DMS53 treated with DMSO at 0.1 percent for 48 hours (cell line): ENCODE measurements around the gene AOPEP.

ENCODE experiments used
- DNase-seq: peaks from one replicate; lab custom pipeline; 2025; ENCODE audit not compliant: unreplicated experiment; lab: John Stamatoyannopoulos, UW

AOPEP gene

GRCh38 chr9:95088421-95089161 is 362.1 kb downstream of the AOPEP start:
- DNase-seq, result no peak

GRCh38 chr9:95089257-95090022 is 362.9 kb downstream of the AOPEP start:
- no peak for DNase-seq

GRCh38 chr9:95090023-95090791 is 363.7 kb downstream of the AOPEP start:
- no peak for DNase-seq

GRCh38 chr9:95090871-95091577 is 364.5 kb downstream of the AOPEP start:
- DNase-seq, result no peak

- no peak for DNase-seq
Observed at GRCh38 chr9:95091601-95092261, 365.2 kb downstream of the AOPEP start.

DNA sequence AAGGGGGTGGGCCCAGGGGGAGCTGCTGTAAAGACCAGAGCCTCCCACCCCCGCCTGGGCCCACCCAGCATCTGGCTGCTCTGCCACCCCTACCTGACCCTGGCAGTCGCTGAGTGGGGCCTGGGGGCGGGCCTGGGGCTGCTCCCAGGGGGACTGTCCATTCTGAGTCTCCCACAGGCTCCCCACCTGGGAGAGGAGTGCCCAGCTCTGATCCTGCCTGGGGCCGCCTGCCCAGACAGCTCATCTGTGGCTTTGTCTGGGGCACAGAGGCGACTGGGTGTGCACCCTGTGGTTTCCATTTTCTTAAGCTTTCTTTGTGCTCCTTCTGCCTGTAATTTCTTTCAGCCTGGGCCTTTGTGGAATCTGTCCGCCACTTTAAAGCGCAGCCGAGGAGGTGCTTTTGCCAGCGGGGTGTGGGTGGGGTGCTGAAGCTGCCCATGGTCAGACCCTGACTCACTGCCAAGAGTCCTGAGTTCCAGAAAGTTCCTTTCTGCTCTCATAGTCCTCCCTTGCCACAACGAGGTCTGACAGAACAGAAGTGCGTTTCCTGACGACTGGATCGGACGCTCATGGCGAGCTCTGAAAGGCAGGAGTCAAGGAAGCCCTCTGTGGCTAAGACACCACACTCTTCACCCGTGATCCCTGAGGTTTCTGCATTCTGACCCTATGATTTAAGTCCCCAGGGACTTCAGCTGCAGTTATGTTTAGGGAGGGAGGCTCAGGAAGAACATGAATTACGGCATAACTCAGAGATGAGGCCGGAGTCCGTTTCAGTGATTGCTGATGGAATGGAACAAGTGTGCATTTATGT is 366.0 kb downstream of the AOPEP start:
- no peak for DNase-seq

- no peak for DNase-seq
Observed at GRCh38 chr9:95093586-95093985, 367.1 kb downstream of the AOPEP start.

GRCh38 chr9:95094002-95094401 is 367.5 kb downstream of the AOPEP start:
- no peak for DNase-seq

DNA sequence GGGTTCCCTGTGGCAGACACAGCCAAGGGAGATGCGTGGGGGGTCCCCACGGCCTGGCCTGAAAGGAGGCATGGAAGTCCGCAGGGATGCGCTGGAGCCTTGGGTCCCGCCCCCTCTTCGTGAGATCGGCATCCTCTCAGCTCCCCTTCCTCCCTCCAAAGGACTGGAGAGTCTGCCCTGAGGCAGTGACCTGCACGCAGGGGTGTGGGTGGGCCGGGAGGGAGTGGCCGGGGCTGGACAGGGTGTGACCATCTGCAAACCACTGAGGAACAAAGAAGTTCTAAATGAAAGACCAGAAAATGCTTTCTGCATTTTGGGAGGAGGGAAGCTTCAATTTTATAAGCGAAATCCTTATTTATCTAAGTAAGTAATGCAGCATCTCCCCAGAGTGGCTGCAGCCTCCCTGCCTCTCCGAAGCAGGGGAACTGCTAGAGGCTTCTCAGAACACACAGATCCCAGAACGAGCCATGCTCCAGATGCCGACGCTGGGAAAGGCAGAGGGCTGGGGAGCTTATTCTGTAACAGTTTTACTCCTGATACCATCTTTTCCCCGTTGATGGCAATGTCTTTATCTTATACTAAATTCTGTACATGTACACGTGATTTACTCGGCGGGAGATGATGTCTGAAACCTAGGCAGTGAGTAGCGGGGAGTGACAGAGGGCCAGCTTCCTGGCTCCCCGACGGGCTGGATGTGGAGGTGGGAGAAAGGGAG is 369.3 kb downstream of the AOPEP start:
- DNase-seq, result no peak

DNA sequence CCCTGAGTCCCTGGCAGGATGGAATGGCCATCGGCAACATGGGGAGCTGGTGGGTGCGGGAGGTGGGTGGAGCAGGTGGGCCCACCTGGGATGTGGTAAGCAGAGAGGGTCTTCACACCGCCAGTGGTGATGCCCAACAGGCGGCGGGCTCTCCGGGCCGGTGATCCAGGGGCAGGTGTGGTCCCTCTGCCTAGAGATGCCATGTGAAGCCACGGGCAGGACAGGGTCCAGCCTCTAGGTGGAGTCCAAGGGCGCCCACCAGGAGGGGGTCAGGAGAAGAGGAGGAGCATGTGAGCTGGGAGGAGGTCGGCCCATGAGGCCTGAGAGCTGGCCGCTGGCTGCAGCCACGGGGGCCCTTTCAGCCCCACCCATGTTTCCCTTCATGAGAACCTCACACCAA is 369.9 kb downstream of the AOPEP start:
- no peak for DNase-seq

- DNase-seq, result no peak
Observed at GRCh38 chr9:95096807-95097206, 370.3 kb downstream of the AOPEP start.

GRCh38 chr9:95097279-95097678 is 370.8 kb downstream of the AOPEP start:
- DNase-seq, result no peak

- no peak for DNase-seq
Observed at GRCh38 chr9:95098391-95098921, 372.0 kb downstream of the AOPEP start.

DNA sequence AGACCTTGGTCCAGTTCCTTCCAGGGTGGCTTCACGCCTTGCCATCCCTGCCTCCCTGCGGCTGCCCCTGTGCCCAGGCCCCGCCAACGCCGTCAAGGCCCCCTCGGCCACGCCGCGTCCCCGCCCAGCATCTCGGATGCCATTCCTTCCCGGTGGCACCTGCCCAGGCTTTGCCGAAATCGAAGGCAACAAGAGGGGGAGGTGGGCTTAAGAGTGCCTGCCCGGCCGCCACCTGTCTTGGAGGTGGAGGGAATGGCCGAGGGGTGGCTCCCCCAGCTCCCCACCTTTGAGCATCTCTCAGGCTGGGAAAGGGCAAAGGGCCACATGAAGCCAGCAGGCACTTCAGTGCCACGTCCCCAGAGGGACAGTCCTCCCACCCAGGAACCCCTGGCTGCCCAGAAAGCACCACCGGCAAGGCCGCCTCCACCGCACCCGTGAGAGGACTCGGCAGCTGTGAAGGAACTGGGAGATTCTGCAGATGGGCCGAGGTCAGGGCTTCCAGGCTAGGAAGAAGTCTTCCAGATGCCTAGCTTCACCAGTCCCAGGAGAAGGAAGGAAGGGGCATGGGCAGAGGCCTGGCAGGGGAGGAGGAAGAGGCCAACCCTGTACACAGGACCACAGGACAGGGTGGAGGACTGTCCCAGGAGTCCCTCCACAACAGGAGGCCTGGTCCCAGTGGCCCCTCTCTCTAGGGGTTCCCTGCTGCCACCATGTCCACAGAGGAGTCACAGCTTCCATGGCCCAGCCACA is 373.0 kb downstream of the AOPEP start:
- no peak for DNase-seq

DNA sequence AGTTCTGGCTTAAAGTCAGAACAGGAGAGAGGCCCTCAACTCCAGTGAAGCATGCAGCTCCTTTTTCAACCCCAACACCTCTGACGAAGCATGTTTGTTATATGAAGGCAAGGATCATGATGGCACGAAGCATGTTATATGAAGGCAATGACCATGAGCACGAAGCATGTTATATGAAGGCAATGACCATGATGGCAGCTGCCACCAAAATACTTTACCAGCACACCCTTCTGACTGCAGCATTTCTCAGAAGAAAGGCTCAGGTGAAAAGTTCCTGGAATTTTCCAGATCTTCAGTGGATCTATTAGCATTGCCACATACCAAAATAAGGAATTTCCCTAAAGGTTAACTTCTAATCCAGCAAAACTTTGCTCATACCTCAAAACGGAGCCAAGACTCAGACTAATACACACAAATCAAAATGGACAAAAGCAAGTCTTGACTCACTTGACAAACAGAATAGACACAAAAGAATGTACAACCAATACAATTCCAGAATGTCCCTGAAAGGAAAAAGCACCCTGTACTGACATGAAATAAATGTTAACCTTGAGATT is 373.6 kb downstream of the AOPEP start:
- no peak for DNase-seq

DNA sequence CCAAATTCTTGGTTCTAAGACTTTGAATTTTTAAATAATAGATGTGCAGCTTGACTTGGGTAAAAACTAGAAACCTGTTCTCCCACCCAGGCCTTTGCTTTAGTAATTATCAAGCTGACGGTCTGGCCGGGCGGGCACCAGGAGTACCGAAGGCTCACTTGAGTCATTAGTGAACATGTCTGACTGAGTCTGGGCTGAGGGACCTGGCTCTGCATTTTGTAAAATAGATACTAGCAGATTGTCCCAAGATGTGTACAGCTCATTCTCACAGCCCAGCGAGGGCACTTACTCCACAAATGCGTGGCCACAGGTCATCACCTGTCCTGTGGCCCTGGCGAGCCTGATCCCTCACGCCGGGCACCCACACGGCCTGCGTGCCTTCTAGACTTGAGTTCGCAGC is 374.8 kb downstream of the AOPEP start:
- DNase-seq, result no peak

DNA sequence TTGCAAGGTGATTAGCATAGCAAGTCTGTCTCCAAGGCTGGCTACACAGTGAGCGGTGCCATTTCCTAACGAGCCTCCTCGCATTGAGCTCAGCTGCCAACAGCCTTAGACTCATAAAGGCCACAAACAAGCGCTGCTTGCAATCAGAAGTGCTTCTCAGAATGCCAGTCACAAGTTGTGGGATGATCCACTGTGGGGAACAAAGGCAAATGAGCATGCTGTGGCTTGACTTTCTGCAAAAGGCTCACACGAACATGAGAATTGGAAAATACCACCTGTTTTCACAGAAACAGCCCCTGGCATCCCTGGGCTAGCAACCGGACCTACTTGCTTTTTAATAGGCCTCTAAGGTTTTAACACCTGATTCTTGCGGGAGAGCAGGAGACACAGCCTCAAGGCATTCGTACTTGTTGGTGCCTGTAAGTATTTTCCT is 375.5 kb downstream of the AOPEP start:
- DNase-seq, result no peak

- DNase-seq, result no peak
Observed at GRCh38 chr9:95102572-95102971, 376.1 kb downstream of the AOPEP start.
